Activated CD4-positive, alpha-beta memory T cell treated with anti-CD3 and anti-CD28 coated beads for 36 hours (primary cell): Measurements from ENCODE around the gene FANCG. TPM values are rescaled to one million over a fixed set of nuclear protein-coding genes. Genes with fewer than 3 reads are reported as not detected.

Source experiments
- CTCF ChIA-PET: fragments of 350-600 bp; sonication (Branson Sonifier 250); formaldehyde crosslinking; loops from one replicate; lab custom pipeline; 2021; ENCODE audit warnings: antibody characterized with exemption, inconsistent platforms; lab: Charles Lee
- POLR2A ChIA-PET: fragments of 350-600 bp; sonication (Branson Sonifier 250); formaldehyde crosslinking; loops from one replicate; lab custom pipeline; 2021; ENCODE audit warnings: antibody characterized with exemption; lab: Charles Lee
- DNase-seq: peaks from one replicate; pipeline ENCODE4 v3.0.0-alpha.2; 2020
- H3K27ac Mint-ChIP-seq: one replicate; pipeline ENCODE4 v1.8.0; 2021; ENCODE audit warnings: mixed read lengths
- H3K27me3 Mint-ChIP-seq: one replicate; pipeline ENCODE4 v1.8.0; 2021; ENCODE audit warnings: mixed read lengths
- H3K36me3 Mint-ChIP-seq: one replicate; pipeline ENCODE4 v1.8.0; 2021; ENCODE audit warnings: mixed read lengths
- H3K4me1 Mint-ChIP-seq: one replicate; pipeline ENCODE4 v1.8.0; 2021; ENCODE audit warnings: low read depth, mixed read lengths
- H3K4me3 Mint-ChIP-seq: one replicate; pipeline ENCODE4 v1.8.0; 2021; ENCODE audit warnings: mild to moderate bottlenecking, mixed read lengths
- H3K9me3 Mint-ChIP-seq: one replicate; pipeline ENCODE4 v1.8.0; 2021; ENCODE audit warnings: mixed read lengths
- intact Hi-C: fragments of 100-400 bp; cut with micrococcal nuclease; formaldehyde crosslinking; loops from one replicate; pipeline ENCODE4 v1.15.1; 2023
- total RNA-seq, 2 experiments: library from RNA; stranded (reverse); gene quantifications; one replicate each; pipeline ENCODE4 v1.2.3, GENCODE V29; 2021

Gene FANCG
- total RNA-seq, 2 experiments from 2014 or later: 103 to 107 TPM

GRCh38 chr9:35103660-35104191 is 24.0 kb upstream of the FANCG start:
- DNase-seq: no peak
- H3K4me1 Mint-ChIP-seq: peaks cover 30% of the 10 kb centered on the region
- intact Hi-C loops: loop anchor here (1.0 kb wide), 3 partner anchors 8 to 24 kb away; partner anchors contain the start of genes ATOSB and FANCG
- H3K9me3 Mint-ChIP-seq: no peaks in the 10 kb centered on the region
- POLR2A ChIA-PET: interaction anchor here (0.8 to 2.7 kb wide), 8 partner anchors 8 to 154 kb away, joined by 3 to 36 read pairs (median 6); partner anchors contain the start of genes FANCG and VCP
- no peaks in the 10 kb centered on the region for H3K27me3 Mint-ChIP-seq
- H3K36me3 Mint-ChIP-seq: peaks cover 34% of the 10 kb centered on the region
- peak overlapping the region; percentile 93 for H3K27ac Mint-ChIP-seq
- peak overlapping the region; percentile 99 for H3K4me3 Mint-ChIP-seq
- CTCF ChIA-PET: interaction anchor here (0.9 to 3.3 kb wide), 8 partner anchors 8 to 205 kb away, joined by 3 to 15 read pairs (median 10); partner anchors contain the start of genes ATOSB, FANCG and VCP

DNA sequence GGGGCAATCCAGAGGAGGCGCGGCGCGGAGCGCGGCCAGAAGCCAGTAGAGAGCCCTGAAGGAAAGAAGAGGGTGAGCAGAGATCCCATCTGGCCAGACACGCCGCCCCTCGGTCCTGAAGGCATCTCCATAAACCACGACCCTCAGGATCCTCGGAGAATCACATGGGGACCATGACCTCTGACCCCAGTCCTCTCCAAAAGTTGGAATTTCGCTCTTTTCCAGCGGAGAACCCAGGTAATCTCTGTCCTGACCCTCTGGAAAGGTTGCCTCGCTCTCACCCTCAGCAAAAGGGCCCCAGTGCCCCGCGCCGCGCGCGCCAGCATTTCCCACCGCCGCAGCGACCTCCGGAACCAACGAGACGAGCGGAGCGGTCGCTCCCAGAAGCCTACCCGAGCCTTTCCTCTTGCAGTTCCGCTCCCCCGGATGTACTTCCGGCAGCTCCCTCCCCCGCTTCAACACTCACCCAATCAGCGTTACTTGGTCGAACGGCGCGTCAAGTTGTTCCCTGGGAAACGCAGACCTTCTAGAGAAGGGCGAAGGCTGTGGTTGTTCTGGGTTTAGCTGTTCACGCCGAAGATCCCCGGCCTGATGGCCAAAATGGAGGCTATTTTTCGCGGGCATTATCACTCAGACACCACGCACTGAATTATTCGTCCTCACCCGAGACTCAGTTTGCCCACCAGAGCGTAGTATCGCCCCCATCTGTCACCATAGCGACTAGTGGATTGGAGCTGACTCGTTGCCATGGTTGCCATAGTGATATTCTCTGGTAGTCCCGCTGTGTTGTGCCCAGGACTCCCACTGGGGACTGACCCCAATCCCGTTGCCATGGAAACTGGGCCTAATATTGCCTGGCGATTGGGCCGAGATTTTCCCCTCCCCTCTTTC is 23.3 kb upstream of the FANCG start, which contains the start of gene STOML2:
Gene STOML2 (minus strand): TSS at position 363 of the 891 bp plus-strand sequence. CDS start 37 bp downstream, at position 326.
- Mint-ChIP-seq H3K27me3 (no peaks in the 10 kb centered on the region), H3K36me3 (peaks cover 35% of the 10 kb centered on the region), H3K4me3 (peak within 1 kb of the TSS; percentile 99), H3K4me1 (peaks cover 30% of the 10 kb centered on the region), H3K27ac (peak within 1 kb of the TSS; percentile 93), H3K9me3 (no peaks in the 10 kb centered on the region)
- CTCF ChIA-PET: interaction anchor here (0.9 to 3.3 kb wide), 8 partner anchors 7 to 204 kb away, joined by 3 to 15 read pairs (median 10); partner anchors contain the start of genes ATOSB, FANCG and VCP
- intact Hi-C loops: loop anchor here (1.0 kb wide), 3 partner anchors 8 to 24 kb away; partner anchors contain the start of genes ATOSB and FANCG
- POLR2A ChIA-PET: interaction anchor here (0.6 to 2.7 kb wide), 10 partner anchors 8 to 154 kb away, joined by 3 to 36 read pairs (median 4); partner anchors contain the start of genes FANCG and VCP
- DNase-seq: peak; percentile 97

- Mint-ChIP-seq H3K27ac (peak overlapping the region; percentile 93), H3K27me3 (no peaks in the 10 kb centered on the region), H3K4me1 (peaks cover 34% of the 10 kb centered on the region), H3K4me3 (peak overlapping the region; percentile 99), H3K36me3 (peaks cover 36% of the 10 kb centered on the region), H3K9me3 (no peaks in the 10 kb centered on the region)
- ChIA-PET CTCF (interaction anchor here (2.6 to 3.3 kb wide), 3 partner anchors 14 to 203 kb away, joined by 13 to 15 read pairs (median 15); partner anchors contain the start of genes ATOSB and VCP), POLR2A (interaction anchor here (0.6 to 2.7 kb wide), 7 partner anchors 9 to 51 kb away, joined by 3 to 36 read pairs (median 9); partner anchors contain the start of genes FANCG and VCP)
- intact Hi-C loops: no loop called here
- DNase-seq: no peak
Measured at GRCh38 chr9:35102465-35102768, 22.7 kb upstream of the FANCG start.

- Mint-ChIP-seq H3K4me3 (no peak overlapping the region), H3K9me3 (no peaks in the 10 kb centered on the region), H3K27ac (peak overlapping the region; percentile 34)
Measured at GRCh38 chr9:35097573-35097972, 17.8 kb upstream of the FANCG start.

DNA sequence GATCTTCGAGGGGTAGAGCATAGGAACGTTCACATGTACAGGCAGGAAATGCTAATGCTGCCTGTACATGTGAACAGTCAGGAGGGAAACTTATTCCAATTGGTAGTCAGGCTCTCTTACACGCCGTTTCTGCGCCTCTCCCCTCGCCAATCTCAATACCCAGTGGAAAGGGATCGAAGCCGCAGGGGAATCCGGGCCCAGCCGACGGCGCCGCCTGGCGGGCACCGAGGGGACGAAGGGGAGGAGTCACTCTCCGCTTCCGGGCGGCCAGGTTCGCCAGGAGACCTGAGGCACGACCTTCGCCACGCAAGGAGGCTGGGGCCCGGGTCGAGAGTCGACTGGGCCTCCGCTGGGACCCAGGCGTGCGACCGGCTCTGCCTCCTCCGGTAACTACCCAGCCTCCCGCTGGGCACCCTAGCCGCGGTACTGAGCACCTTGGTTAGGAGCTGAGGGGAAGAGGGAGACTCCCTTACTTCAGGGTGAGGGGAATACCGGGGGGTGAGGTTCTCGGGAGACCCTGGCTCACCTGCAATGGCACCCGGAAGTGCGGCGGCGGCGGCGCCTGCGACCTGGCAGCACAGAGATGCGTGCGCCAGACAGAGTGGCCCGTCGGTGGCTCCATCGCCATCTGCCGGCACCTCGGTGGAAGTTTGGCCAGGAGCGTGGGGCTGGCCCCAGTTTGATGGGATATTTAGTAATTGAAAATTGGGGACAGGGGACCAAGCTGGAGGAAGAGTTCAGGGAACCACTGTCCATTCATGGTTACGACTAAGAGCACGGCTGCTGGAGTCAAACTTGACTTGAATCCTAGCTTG is 16.5 kb upstream of the FANCG start, which contains the start of gene PIGO:
Gene PIGO (minus strand): TSS at position 557 of the 815 bp plus-strand sequence. CDS start 1,026 bp downstream, outside the sequence.
- H3K4me1 Mint-ChIP-seq: peaks cover 27% of the 10 kb centered on the region
- ChIA-PET POLR2A (interaction anchor here (0.9 to 2.9 kb wide), 7 partner anchors 9 to 45 kb away, joined by 3 to 23 read pairs (median 4); partner anchors contain the start of genes ATOSB, FANCG and VCP), CTCF (interaction anchor here (0.7 to 6.7 kb wide), 19 partner anchors 8 to 476 kb away, joined by 3 to 40 read pairs (median 3); partner anchors contain the start of genes ATOSB, DCTN3, FANCG and VCP)
- H3K4me3 Mint-ChIP-seq: peak within 1 kb of the TSS; percentile 84
- no peaks in the 10 kb centered on the region for H3K27me3 Mint-ChIP-seq
- intact Hi-C loops: loop anchor here (1.0 to 2.0 kb wide), 6 partner anchors 15 to 197 kb away; partner anchors contain the start of genes DNAJB5 and VCP
- H3K36me3 Mint-ChIP-seq: peaks cover 27% of the 10 kb centered on the region
- no peaks in the 10 kb centered on the region for H3K9me3 Mint-ChIP-seq
- H3K27ac Mint-ChIP-seq: peak within 1 kb of the TSS; percentile 93
- peak; percentile 93 for DNase-seq

More at GRCh38 chr9:35097573-35097972, 17.8 kb upstream of the FANCG start:
- intact Hi-C loops: loop anchor here (2.0 kb wide), 1 partner anchor 13 kb away; no protein-coding TSS in a partner anchor
- Mint-ChIP-seq H3K36me3 (peaks cover 32% of the 10 kb centered on the region), H3K4me1 (peaks cover 39% of the 10 kb centered on the region), H3K27me3 (no peaks in the 10 kb centered on the region)
- no peak for DNase-seq
- ChIA-PET POLR2A (interaction anchor here (2.7 kb wide), 1 partner anchor 26 kb away, joined by 23 read pairs; the partner anchor contains the start of gene VCP), CTCF (interaction anchor here (0.7 to 6.7 kb wide), 6 partner anchors 17 to 198 kb away, joined by 3 to 40 read pairs (median 22); partner anchors contain the start of genes ATOSB, FANCG and VCP)

- H3K36me3 Mint-ChIP-seq: peaks cover 29% of the 10 kb centered on the region
- CTCF ChIA-PET: interaction anchor here (1.1 to 6.7 kb wide), 2 partner anchors 20 to 167 kb away, joined by 4 to 36 read pairs; partner anchors contain the start of gene VCP
- POLR2A ChIA-PET: interaction anchor here (2.5 kb wide), 1 partner anchor 12 kb away, joined by 14 read pairs; the partner anchor contains the start of gene FANCG
- peaks cover 13% of the 10 kb centered on the region for H3K4me1 Mint-ChIP-seq
- no peak for DNase-seq
- H3K4me3 Mint-ChIP-seq: no peak overlapping the region
- no peak overlapping the region for H3K27ac Mint-ChIP-seq
- no peaks in the 10 kb centered on the region for H3K9me3 Mint-ChIP-seq
- intact Hi-C loops: no loop called here
- no peaks in the 10 kb centered on the region for H3K27me3 Mint-ChIP-seq
Measured at GRCh38 chr9:35091536-35091935, 11.8 kb upstream of the FANCG start.

DNA sequence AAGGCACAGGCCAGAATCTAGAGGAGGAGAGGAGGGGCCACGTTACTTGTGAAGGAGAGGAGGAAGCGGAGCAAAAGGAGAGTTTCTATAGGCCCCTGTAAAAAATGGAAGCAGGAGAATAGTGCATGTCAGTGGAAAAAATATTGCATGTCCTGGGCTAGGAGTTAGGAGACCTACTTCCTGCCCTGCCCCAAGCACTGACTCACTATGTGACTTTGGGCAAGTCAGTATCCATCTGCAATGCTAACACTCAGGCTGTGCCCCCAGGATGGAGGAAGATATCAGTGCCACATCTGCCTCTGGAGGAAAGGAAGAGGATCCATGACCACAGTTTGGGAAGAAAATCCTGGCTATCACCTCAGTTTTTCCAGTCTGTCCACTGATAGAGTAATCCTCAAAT is 9.7 kb upstream of the FANCG start:
- intact Hi-C loops: no loop called here
- POLR2A ChIA-PET: no interaction called here
- H3K27ac Mint-ChIP-seq: no peak overlapping the region

GRCh38 chr9:35085078-35085477 is 5.3 kb upstream of the FANCG start:
- no peaks in the 10 kb centered on the region for H3K27me3 Mint-ChIP-seq
- peaks cover 13% of the 10 kb centered on the region for H3K36me3 Mint-ChIP-seq
- no peak overlapping the region for H3K4me3 Mint-ChIP-seq
- no peak overlapping the region for H3K27ac Mint-ChIP-seq
- H3K4me1 Mint-ChIP-seq: peaks cover 1% of the 10 kb centered on the region
- no peak for DNase-seq
- H3K9me3 Mint-ChIP-seq: no peaks in the 10 kb centered on the region
- ChIA-PET POLR2A (no interaction called here), CTCF (interaction anchor here (0.7 to 4.1 kb wide), 2 partner anchors 11 to 34 kb away, joined by 3 to 23 read pairs; partner anchors contain the start of gene PIGO)
- intact Hi-C loops: no loop called here

More for the DNA sequence above, 9.7 kb upstream of the FANCG start:
- H3K4me1 Mint-ChIP-seq: peaks cover under 1% of the 10 kb centered on the region
- H3K4me3 Mint-ChIP-seq: no peak overlapping the region
- peaks cover 29% of the 10 kb centered on the region for H3K36me3 Mint-ChIP-seq
- no peaks in the 10 kb centered on the region for H3K9me3 Mint-ChIP-seq
- no peak for DNase-seq
- CTCF ChIA-PET: no interaction called here
- no peaks in the 10 kb centered on the region for H3K27me3 Mint-ChIP-seq

DNA sequence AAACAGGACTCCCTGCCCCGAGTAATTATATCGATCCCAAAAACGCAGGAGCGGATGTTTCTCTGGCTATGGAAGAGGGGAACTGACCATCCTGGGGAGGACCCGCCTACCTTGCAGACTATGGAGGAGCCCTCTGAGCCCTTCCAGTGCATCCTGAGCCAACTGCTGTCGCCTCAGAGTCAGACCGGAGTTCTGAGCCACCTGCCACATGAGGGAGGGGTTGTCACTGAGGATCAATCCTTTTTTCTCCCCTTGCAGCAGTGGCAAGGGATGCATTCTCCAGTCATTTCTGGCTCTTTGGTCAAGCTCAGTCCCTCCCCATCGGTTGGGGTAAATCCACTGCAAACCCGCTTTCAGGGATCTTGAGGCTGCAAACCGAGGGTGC is 709 bp downstream of the FANCG start:
- ChIA-PET POLR2A (interaction anchor here (0.8 to 2.7 kb wide), 8 partner anchors 8 to 442 kb away, joined by 3 to 29 read pairs (median 10); partner anchors contain the start of genes PIGO, SIGMAR1 and STOML2), CTCF (interaction anchor here (1.3 to 4.4 kb wide), 8 partner anchors 8 to 179 kb away, joined by 3 to 40 read pairs (median 10); partner anchors contain the start of genes PIGO and STOML2)
- Mint-ChIP-seq H3K27me3 (no peaks in the 10 kb centered on the region), H3K9me3 (no peaks in the 10 kb centered on the region), H3K36me3 (peaks cover 34% of the 10 kb centered on the region), H3K27ac (peak overlapping the region; percentile 98), H3K4me3 (peak overlapping the region; percentile 92), H3K4me1 (peaks cover 17% of the 10 kb centered on the region)
- intact Hi-C loops: loop anchor here (1.0 to 10.0 kb wide), 2 partner anchors 24 to 656 kb away; partner anchors contain the start of genes CREB3, STOML2 and TLN1
- peak; percentile 25 for DNase-seq

DNA sequence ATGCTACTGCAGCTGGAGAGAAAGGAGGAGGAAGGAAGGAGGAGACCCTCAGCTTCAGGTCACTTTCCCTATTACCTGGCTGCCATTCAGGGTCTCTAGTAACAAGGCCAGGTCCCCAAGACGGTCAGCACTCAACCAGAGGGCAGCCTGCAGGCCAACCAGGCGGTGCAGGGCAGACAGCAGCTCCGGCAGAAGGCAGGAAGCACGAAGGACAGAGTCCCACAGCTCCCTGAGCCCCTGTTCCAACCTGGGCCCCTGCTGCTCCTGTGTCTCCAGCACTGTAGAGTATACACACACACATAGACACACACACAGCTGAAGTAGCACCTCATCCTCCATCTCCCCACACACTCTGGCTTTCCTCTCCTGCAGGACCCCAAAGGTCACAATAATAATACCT is 1.7 kb downstream of the FANCG start:
- H3K4me3 Mint-ChIP-seq: peak overlapping the region; percentile 92
- DNase-seq: no peak
- no peak overlapping the region for H3K27ac Mint-ChIP-seq
- peaks cover 26% of the 10 kb centered on the region for H3K4me1 Mint-ChIP-seq
- ChIA-PET CTCF (interaction anchor here (2.3 to 4.4 kb wide), 3 partner anchors 18 to 179 kb away, joined by 9 to 40 read pairs (median 14); partner anchors contain the start of gene PIGO), POLR2A (interaction anchor here (1.1 kb wide), 1 partner anchor 37 kb away, joined by 3 read pairs; no protein-coding TSS in a partner anchor)
- intact Hi-C loops: loop anchor here (10.0 kb wide), 1 partner anchor 657 kb away; the partner anchor contains the start of genes CREB3 and TLN1
- no peaks in the 10 kb centered on the region for H3K27me3 Mint-ChIP-seq
- H3K9me3 Mint-ChIP-seq: no peaks in the 10 kb centered on the region
- peaks cover 40% of the 10 kb centered on the region for H3K36me3 Mint-ChIP-seq
